Adrenal gland (tissue), 5 donors: Measurements from ENCODE around the gene GOLM1.

Source experiments
- CTCF ChIP-seq, 6 experiments: fragments of 450-650 bp in 4 of 6; fragments of 200-600 bp in 2 of 6; sonication (generic) in 1 of 6; IDR thresholded peaks; 1 replicate in 5 of 6; 2 replicates in 1 of 6; pipeline versions ENCODE4 v1.5.1 to v1.8.0; 2016 to 2021; ENCODE audit warnings: antibody characterized with exemption in 6 of 6, mild to moderate bottlenecking in 2 of 6, moderate library complexity in 1 of 6
- POLR2A ChIP-seq, 2 donors: fragments of 450-650 bp; IDR thresholded peaks; one replicate each; pipeline ENCODE4 v1.6.1; 2017; ENCODE audit warnings: antibody characterized with exemption in 2 of 2, mild to moderate bottlenecking in 2 of 2, moderate library complexity in 1 of 2
- donor health status: DM: no; HTN: no; CAD: no.

GRCh38 chr9:86027767-86028166, 71.6 kb downstream of the GOLM1 start:
- TF ChIP-seq POLR2A (IDR thresholded peaks at IDR 0.05) (no peak), CTCF (IDR thresholded peaks at IDR 0.05) (no peak)
